GM21737 (cell line): ENCODE data around the gene CRYM.
"Not testable (repeated sequence)": the region's sequence is repeated elsewhere in the genome, so short reads cannot be mapped to it uniquely, and the experiment has no call there.

ENCODE experiments used
- ATAC-seq: cut with Tn5 transposase; IDR thresholded peaks from one replicate; pipeline ENCODE4 v1.9.1; 2021; ENCODE audit warnings: mild to moderate bottlenecking, moderate library complexity; ENCODE audit not compliant: unreplicated experiment

CRYM gene

DNA sequence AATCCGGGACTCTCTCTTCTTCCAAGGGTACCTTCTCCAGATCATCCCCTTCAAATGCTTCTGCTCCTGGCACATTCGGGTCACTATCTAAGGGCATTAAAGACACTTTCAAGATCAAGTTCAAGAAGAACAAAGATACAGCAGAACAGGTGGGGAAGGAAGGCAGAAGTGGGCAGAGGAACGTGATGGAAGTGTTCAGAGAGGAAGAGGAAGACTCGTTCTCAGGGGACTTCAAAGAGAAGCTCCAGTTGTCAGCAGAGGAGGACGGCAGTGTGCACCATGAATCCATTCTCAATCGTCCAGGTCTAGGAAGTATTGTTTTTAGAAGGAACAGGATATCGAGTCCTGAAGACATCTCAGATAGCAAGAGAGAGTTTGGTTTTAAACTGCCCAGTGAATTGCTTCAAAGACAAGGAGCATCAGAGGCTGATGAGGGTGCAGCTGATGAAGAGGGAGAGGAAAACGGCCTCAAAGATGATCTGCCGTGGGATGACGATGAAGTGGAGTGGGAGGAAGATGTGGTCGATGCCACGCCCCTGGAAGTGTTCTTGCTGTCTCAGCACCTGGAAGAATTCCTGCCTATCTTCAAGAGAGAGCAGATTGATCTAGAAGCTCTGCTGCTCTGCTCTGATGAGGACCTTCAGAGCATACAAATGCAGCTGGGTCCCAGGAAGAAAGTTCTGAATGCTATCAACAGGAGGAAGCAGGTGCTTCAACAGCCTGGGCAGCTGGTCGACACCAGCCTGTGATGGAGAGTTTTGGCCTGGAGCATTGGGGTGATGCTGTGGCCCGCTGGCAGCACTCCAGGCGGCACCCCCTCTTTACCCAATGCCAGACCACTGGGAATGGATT, 27.8 kb downstream of the CRYM start:
- no peak for ATAC-seq

DNA sequence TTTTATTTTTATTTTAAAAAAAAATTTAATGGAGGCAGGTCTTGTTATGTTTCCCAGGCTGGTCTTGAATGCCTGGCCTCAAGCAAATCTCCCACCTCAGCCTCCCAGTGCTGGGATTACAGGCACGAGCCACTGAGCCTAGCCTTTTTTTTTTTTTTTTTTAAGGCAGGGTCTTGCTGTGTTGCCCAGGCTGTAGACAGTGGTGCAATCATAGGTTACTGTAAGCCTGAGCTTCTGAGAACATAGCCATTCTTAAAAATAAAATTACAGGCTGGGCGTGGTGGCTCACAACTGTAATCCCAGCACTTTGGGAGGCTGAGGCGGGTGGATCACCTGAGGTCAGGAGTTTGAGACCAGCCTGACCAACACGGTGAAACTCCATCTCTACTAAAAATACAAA, 29.9 kb downstream of the CRYM start:
- not testable (repeated sequence) for ATAC-seq

DNA sequence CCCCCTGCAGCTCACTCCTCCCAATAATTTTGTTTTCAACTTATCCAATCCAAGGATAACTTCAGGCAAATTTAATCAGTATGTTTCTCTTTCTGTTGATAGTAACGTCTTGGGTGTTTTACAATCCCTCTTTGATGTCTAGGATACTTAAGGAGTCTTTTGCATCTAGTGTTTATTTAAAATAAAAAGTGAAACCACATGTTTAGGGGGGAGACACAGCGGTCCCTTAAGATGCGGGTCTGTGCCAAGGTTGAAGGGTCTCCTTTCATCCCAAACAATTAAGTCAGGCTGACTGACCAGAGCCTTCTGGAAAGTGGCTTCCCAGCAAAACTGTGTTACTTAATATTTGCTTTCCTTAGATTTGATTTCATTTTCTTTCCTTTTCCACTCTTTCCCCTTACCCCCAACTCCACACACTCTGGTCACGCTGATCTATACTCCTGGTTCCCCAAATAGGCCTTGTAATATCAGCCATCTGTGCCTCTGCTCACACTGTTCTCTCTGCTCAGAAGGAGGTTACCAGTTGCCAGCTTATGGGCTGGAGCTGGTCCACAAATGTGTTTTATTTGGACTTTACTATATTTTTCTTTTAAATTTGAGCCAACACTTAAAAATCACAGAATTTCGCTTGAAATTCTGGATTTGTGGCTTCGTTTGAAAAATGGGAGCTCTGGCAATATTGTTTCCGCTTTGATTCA, 33.4 kb downstream of the CRYM start:
- no peak for ATAC-seq

DNA sequence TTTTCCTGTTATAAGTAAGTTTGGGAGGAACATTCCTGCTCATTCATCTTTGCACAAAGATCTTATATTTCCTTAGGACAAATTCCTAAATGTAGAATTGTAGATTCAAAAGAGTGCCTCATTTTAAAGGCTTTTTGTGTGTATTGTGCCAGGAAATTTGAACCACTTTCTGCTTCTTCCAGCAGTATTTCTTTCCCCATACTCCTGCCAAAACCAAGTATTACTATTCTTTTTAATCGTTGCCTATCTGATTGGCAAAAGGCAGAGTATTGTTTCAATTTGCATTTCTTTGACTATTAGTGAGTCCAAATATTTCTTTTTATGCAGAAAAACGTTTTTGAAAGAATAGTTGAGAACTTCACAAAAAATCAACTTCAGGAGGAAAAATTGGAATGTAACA, 35.3 kb downstream of the CRYM start:
- no peak for ATAC-seq

DNA sequence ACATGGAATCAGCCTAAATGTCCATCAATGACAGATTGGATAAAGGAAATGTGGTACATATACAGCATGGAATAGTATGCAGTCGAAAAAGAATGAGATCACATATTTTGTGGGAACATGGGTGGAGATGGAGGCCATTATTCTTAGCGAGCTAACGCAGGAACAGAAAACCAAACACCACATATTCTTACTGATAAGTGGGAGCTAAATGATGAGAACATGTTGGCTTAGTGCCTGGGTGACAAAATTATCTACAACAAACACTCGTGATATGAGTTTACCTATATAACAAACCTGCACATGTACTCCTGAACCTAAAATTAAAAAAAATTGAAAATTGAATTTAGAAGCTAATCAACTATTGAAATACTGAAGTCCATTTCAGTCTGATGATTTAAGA, 38.4 kb downstream of the CRYM start:
- no peak for ATAC-seq

DNA sequence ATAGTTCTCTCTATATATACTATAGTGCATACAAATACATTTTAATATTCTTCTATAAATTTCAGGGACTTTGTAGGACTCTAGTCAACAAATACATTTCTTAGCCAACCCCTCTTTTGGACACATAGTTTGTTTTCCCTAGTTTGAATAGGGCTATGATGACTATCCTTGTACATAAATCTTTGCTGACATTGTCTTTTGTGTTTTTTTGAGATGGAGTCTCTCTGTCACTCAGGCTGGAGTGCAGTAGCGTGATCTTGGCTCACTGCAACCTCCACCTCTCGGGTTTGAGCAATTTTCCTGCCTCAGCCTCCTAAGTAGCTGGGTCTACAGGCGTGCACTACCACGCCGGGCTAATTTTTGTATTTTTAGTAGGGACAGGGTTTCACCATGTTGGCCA, 41.3 kb downstream of the CRYM start:
- ATAC-seq, result no peak

DNA sequence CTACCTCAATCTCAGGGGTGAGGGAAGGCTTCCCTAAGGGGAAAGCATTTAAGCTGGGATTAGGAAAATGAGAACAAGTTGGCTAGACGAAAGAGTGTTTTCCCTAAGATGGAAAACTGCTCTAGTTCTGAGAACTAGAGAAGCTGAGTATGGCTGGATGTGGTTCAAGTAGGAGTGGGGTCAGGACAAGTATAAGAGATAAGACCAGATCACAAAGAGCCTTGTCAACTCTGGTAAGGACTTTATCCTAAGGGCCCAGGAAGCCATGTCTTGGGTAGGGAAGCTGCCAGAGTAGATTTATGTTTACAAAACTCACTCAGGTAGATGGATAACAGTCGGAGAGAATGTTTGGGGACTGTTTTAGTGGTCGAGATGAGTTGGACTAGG, 42.9 kb downstream of the CRYM start:
- ATAC-seq, result no peak

DNA sequence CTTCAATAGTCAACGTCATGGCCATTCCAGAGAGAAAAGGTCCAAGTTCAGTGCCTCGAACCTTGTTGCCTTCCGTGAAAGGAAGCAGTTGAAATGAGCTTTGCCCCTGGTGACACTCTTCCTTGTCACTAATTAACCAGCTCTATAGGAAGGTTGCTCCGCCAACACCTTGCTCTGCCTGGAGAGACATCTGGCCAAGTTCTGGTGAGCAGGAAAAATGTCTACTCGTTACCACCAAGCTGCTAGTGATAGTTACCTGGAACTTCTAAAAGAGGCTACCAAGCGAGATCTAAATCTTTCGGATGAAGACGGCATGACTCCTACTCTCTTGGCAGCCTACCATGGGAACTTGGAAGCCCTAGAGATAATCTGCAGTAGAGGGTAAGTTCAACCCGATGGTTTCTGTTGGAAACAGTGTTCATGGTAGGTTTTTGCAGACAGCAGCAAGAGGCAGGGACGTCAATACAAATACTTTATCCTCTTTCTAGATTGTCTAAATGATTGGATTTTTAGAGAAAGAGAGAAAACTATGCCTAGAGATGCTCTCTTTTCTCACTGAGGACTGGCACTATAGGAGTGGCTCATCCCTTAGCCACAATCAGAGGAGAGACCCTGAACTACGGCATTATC, 44.5 kb downstream of the CRYM start, which contains the start of gene ANKS4B:
TSS of gene ANKS4B (plus strand) at position 179 of the 630 bp plus-strand sequence. CDS start at position 218, 39 bp downstream.
- no peak for ATAC-seq

DNA sequence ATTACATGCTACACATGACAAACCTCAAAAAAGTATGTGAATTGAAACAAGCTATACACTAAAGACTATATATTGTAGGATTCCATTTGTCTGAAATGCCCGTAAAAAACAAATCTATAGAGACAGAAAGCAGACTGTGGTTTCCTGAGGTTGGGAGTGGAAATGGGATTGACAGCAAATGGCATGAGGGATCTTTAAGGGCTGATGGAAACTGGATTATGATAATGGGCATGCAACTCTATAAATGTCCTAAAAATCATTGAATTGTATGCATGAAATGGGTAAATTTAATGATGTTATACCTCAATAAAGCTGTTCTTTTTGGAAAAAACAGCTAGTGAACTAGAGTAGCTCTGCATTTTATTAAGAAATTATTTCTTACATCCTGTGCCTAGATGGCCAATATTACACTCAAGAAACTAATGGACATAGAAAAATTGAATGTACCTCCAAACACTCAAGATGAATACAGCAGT, 45.0 kb downstream of the CRYM start:
- no peak for ATAC-seq

DNA sequence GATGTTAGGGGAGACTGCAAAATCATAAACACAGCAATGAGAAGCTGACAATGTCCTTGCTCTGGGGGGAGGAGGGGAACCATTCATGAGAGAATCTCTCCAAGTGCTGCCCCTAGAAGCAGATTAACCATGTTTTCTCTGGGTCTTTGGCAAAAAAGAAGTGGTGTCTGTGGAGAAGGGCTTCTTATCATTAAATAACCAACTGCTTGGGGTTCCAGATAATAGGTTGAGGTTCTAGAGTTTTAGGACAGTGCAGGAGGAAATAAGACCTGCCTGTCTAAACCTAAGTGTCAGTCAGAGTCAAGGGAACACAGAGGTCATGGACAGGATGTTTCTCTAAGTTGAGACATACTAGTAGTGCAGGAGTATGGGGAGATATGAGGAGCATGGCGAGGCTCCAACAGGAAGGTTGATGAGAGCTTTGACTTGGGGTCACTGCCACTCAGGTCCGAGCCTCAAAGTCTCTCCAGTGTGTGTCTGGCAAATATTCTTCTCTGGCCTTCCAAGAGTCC, 49.7 kb downstream of the CRYM start:
- ATAC-seq, result no peak

DNA sequence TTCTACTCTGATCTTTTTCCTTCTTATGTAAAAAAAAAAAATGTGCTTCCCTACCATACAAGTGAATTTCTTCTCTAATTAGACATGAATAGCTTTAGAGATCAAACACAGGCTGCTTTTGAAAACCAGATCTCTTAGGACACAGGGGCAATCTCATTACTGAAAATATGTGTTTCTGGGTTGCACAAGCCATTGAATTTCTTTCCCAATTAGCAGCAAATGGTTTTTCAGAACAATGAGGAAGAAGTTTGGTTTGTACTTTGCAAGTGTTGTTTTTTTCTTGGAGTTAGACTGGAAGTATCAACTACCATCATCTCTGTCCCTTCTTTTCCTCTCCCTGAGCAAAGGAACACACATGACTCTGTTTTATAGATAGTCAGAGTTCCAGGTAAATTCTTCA, 50.2 kb downstream of the CRYM start:
- ATAC-seq, result no peak

DNA sequence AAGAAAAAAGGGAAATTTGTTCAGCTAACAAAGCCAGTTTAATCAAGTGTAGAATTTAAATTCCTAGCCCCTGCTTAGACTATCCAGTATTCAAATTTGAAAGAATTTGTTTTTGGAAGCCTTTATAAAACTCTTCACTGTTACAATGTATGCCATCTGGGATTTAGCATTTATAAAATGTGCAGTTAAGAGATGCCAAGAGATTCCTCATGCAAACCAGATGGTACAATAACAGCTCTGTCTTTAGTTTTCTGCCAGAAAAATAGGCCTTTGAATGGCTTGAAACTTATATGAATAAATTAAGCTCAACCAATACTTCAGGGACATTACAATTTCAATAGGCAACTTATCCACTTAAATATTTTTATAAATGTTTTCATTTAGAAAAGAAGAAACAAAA, 51.3 kb downstream of the CRYM start:
- ATAC-seq, result no peak

DNA sequence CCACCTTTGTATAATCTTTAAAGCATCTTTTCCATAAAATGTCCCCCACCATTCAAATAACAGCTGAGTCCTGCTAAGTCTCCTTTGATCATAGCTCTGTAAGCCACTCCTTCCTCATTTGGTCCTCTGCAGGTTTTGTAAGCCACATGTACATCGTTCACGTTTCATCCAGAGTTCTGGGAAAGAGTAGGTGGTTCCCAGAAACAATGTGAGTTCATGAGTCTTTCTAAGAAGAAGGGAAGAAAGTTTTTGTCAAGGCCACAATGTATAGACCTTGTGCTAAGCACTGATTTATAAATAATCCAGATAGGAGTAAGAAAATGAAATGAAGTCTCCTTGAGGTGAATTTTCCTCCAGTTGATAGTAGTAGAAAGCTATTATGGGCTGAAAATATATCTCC, 53.3 kb downstream of the CRYM start:
- no peak for ATAC-seq

DNA sequence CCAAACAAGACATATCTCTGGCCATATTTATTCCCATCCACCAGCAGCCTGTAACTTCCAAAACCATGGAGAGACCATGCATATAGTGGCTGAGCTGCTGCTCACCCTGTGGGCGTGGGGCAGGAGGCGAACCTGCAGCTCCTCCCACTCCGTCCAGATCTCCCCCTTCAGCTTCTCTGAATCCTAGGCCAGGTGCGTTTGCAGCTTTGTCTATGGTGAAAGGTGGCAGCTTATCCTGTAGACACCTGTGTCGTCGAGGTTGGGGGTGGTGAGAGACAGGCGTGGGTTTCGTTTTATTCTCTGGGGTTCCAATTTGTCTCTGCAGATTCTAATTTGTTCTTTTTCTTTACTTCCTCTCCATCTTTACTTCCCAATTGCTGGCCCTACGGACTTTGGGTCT, 54.3 kb downstream of the CRYM start:
- no peak for ATAC-seq

DNA sequence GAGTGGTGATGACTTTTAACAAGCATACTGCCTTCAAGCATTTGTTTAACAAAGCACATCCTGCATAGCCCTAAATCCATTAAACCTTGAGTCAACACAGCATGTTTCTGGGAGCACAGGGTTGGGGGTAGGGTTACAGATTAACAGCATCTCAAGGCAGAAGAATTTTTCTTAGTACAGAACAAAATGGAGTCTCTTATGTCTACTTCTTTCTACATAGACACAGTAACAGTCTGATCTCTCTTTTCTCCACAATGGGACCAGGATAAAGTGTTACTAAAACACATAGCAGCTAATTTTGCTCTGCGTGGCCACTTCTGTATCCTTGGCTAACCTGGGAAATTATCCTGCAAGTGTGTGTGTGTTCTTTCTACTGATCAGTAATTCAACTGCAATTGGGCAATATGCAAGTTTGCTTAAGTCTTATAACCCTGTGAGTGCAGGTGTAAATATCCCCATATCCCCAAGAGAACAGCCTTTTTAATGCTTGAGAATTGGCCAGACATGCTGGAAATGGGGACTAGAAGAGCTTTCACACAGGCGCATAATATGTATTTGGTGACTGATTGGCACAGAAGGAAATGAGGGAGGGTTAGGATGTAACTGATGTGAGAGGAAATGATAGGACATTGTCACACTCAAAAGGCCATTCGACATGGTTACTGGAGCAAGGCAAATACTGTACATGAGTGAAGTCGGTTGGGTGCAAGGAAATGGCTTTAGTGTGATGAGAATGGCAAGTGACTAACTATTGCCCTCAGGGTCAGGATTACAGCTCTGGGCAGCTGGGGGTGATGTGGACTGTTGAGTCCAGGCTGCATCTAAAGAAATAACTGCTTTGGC, 55.4 kb downstream of the CRYM start:
- no peak for ATAC-seq

DNA sequence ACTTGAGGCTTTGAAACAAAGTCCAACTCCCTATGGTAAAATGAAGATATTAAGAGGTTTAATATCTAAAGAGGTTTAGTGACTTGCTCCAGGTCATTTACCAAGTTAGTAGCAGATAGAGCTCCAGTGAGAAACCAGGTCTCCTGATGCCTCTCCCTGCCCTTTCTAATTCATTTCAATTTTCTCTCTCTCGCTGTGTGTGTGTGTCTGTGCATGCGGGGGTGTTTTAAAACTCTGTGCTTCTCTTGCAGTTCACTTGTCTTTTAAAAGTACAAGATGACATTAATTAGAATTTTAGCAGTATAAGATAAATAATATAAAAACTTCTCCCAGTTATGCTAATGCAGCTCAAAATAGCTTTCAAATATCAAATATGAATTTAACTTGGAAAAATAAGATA, 58.5 kb downstream of the CRYM start:
- no peak for ATAC-seq

DNA sequence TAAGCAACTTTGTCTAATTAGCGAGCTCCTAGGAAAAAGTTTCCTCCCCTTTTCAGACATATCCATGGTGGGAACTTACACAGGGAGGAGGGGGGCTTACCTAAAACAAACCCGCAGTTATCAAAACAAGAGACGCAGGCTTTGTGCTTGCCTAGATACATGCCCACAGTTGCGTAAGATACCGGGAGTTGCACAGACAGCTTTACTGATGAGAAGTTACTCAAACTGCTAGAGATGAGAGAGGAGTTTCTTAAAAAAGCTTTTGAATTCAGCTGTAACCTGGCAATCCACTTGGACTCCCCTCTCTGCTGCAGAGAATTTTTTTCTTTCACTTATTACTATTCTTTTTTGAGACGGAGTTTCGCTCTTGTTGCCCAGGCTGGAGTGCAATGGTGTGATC, 59.9 kb downstream of the CRYM start:
- ATAC-seq, result no peak

DNA sequence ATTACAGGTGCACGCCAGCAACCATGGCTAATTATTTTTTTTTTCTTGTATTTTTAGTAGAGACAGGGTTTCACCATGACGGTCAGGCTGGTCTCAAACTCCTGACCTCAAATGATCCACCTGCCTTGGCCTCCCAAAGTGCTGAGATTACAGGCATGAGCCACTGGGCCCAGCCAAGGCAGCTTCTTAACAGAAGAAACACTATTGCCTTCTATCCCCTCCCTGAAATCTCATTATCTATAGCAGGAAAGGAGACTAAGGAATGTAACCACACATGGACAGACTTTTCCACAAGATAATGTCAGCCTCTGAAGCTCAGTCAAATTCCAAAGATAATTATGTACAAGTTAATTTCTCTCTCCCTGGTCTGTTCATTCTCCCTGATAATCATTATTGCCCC, 61.0 kb downstream of the CRYM start:
- no peak for ATAC-seq

DNA sequence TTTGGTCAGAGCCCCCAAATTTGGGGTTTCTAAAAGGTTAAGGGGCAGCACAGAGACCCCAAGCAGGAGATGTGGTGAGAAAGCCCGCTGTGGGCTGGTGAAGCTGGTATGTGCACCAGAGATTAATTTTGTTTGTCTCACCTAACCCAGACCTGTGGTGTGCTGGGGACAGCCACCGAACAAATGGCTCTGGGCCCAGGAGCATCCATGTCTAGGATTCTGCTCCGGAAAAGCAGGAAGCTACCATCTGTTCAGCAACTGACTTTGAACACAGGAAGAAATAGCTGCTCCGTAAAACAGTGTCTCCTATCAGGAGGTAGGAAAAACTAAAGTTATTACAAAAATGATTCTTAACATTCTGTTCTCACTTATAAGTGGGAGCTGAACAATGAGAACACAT, 64.0 kb downstream of the CRYM start:
- ATAC-seq, result no peak

DNA sequence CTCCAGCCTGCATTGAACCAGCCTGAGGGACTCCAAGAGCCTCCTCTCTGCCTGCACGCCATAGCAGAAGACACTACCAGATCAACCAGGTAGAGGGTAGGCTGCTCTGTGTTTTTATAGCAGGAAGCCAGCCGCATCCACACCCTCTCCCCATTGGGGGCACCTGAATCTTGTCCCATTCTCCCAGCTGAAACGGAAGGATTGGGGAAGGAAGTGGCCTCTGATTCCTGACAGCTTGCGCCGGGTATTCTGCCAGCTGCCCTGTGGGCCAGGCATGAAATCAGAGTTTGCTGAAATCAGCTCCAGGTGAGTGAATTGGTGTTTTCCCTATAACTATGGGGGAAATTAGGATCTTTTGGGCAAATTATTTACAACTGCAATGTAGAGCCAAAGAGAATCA, 66.6 kb downstream of the CRYM start, which contains the start of gene ZP2:
TSS of gene ZP2 (minus strand) at position 89 of the 400 bp plus-strand sequence. CDS start at position 62, 27 bp downstream.
- ATAC-seq, result no peak
